ENCODE measurements around the gene ACTL6A. TPM values are rescaled to one million over a fixed set of nuclear protein-coding genes. Genes with fewer than 3 reads are reported as not detected.

The ACTL6A gene
- total RNA-seq, 1 experiment from 2014 or later, result 74.5 TPM

GRCh38 chr3:179615458-179616173 is 52.9 kb downstream of the ACTL6A start:
- Histone ChIP-seq H2AK5ac (ENCODE audit: insufficient read length, low read length) (no peak overlapping the region), H2BK12ac (ENCODE audit: insufficient read length, low read depth, low read length) (no peak overlapping the region), H3K9me3 (ENCODE audit: control insufficient read depth, low read depth, low read length) (no peaks in the 10 kb centered on the region), H4K5ac (ENCODE audit: insufficient read length, low read depth, low read length) (no peak overlapping the region), H3K56ac (ENCODE audit: insufficient read length, low read depth, low read length) (no peak overlapping the region), H2BK5ac (ENCODE audit: insufficient read length, low read length) (no peak overlapping the region), H3K27me3 (ENCODE audit: insufficient read depth, low read length) (no peaks in the 10 kb centered on the region), H4K91ac (ENCODE audit: insufficient read length, low read depth, low read length) (no peak overlapping the region), H3T11ph (ENCODE audit: low read length) (no peak overlapping the region), H3K4me2 (ENCODE audit: insufficient read depth, insufficient read length, low read length) (no peak overlapping the region), H3K23ac (ENCODE audit: insufficient read length, low read depth, low read length) (no peak overlapping the region), H3K23me2 (ENCODE audit: insufficient read length, low read depth, low read length, poor library complexity, severe bottlenecking) (no peaks in the 10 kb centered on the region), H3K14ac (ENCODE audit: insufficient read depth, low read length) (no peak overlapping the region), H3K27ac (ENCODE audit: insufficient read length, low read depth, low read length) (no peak overlapping the region), H3K9ac (ENCODE audit: extremely low read depth, insufficient read length, low read length) (no peak overlapping the region), H3K4ac (ENCODE audit: low read depth, low read length) (no peak overlapping the region), H2BK15ac (ENCODE audit: low read depth, low read length) (no peak overlapping the region), H2BK120ac (ENCODE audit: low read depth, low read length, poor library complexity, severe bottlenecking) (no peak overlapping the region), H2BK20ac (ENCODE audit: low read depth, low read length, poor library complexity, severe bottlenecking) (no peak overlapping the region), H2AFZ (ENCODE audit: low read length) (no peak overlapping the region), H3K4me1 (ENCODE audit: insufficient read depth, low read length) (no peaks in the 10 kb centered on the region), H3K18ac (ENCODE audit: insufficient read length, low read depth, low read length) (no peak overlapping the region), H4K20me1 (ENCODE audit: control insufficient read depth, insufficient read depth, insufficient read length) (no peaks in the 10 kb centered on the region), H4K8ac (replicated peaks; ENCODE audit: insufficient read length, low read depth, low read length) (no peak overlapping the region), H3K79me2 (ENCODE audit: insufficient read depth, low read length) (no peaks in the 10 kb centered on the region), H3K79me1 (ENCODE audit: insufficient read depth, low read depth, low read length, poor library complexity, severe bottlenecking) (no peaks in the 10 kb centered on the region)
- Mint-ChIP-seq H3K4me1 (peaks cover 0 to 4% of the 10 kb centered on the region in 2 experiments; a peak in 1 of 4 replicates), H3K9me3 (no peaks in the 10 kb centered on the region; a peak in 1 of 5 replicates), H3K27me3 (ENCODE audit: low read depth) (no peaks in the 10 kb centered on the region), H3K4me3 (no peak overlapping the region), H3K27ac (no peak overlapping the region), H3K36me3 (ENCODE audit: insufficient read depth in 1 of 3, low read depth in 3 of 3) (peaks cover 21 to 32% (median 28%) of the 10 kb centered on the region in 3 experiments)
- no peak for TF ChIP-seq CTCF (conservative IDR thresholded peaks at IDR 0.05)
- 100% methylated on average over 1 of the region's 4 CpGs for WGBS (ENCODE audit: extremely low coverage, insufficient read length, low lambda C conversion rate)
- DNase-seq, result no peak
